Neural cell (in vitro differentiated cells): ENCODE measurements around the gene NCKAP5L.
"Not testable (repeated sequence)": the region's sequence is repeated elsewhere in the genome, so short reads cannot be mapped to it uniquely, and the experiment has no call there.

Source experiments
- CTCF ChIP-seq: fragments of 450-650 bp; IDR thresholded peaks from 2 replicates; pipeline ENCODE4 v1.5.1; 2014; ENCODE audit warnings: antibody characterized with exemption, mild to moderate bottlenecking, moderate library complexity; ENCODE audit not compliant: poor library complexity, severe bottlenecking
- EP300 ChIP-seq: fragments of 450-650 bp; conservative IDR thresholded peaks from 2 replicates; pipeline ENCODE4 v1.6.1; 2014; ENCODE audit warnings: antibody characterized with exemption, mild to moderate bottlenecking, moderate library complexity; ENCODE audit not compliant: poor library complexity, severe bottlenecking
- EZH2 ChIP-seq: fragments of 200-600, 300-800 bp; shearing (Covaris generic), sonication (generic); IDR thresholded peaks from 2 replicates; pipeline ENCODE4 v1.6.1; 2014; ENCODE audit warnings: antibody characterized with exemption, low read length, borderline replicate concordance, mild to moderate bottlenecking; ENCODE audit not compliant: insufficient read depth, poor library complexity, severe bottlenecking
- POLR2AphosphoS5 ChIP-seq: IDR thresholded peaks from 2 replicates; pipeline ENCODE4 v1.6.1; 2012
- RAD21 ChIP-seq: fragments of 450-650 bp; conservative IDR thresholded peaks from 2 replicates; pipeline ENCODE4 v1.6.1; 2014; ENCODE audit warnings: antibody characterized with exemption, mild to moderate bottlenecking, moderate library complexity
- SMC3 ChIP-seq: fragments of 450-650 bp; conservative IDR thresholded peaks from 2 replicates; pipeline ENCODE4 v1.6.1; 2014; ENCODE audit warnings: antibody characterized with exemption, mild to moderate bottlenecking, moderate library complexity; ENCODE audit not compliant: poor library complexity
- TAF1 ChIP-seq: IDR thresholded peaks from 2 replicates; pipeline ENCODE4 v1.6.1; 2012; ENCODE audit warnings: low read depth
- TF ChIP-seq, protein P1 (sequence below): IDR thresholded peaks from 2 replicates; pipeline ENCODE4 v1.6.1; 2012; ENCODE audit warnings: borderline replicate concordance

GRCh38 chr12:49773102-49773501 is 55.1 kb downstream of the NCKAP5L start:
- not testable (repeated sequence) for TF ChIP-seq CTCF, EZH2, TAF1, RAD21, SMC3, EP300, POLR2AphosphoS5
- TF ChIP-seq, protein P1, sequence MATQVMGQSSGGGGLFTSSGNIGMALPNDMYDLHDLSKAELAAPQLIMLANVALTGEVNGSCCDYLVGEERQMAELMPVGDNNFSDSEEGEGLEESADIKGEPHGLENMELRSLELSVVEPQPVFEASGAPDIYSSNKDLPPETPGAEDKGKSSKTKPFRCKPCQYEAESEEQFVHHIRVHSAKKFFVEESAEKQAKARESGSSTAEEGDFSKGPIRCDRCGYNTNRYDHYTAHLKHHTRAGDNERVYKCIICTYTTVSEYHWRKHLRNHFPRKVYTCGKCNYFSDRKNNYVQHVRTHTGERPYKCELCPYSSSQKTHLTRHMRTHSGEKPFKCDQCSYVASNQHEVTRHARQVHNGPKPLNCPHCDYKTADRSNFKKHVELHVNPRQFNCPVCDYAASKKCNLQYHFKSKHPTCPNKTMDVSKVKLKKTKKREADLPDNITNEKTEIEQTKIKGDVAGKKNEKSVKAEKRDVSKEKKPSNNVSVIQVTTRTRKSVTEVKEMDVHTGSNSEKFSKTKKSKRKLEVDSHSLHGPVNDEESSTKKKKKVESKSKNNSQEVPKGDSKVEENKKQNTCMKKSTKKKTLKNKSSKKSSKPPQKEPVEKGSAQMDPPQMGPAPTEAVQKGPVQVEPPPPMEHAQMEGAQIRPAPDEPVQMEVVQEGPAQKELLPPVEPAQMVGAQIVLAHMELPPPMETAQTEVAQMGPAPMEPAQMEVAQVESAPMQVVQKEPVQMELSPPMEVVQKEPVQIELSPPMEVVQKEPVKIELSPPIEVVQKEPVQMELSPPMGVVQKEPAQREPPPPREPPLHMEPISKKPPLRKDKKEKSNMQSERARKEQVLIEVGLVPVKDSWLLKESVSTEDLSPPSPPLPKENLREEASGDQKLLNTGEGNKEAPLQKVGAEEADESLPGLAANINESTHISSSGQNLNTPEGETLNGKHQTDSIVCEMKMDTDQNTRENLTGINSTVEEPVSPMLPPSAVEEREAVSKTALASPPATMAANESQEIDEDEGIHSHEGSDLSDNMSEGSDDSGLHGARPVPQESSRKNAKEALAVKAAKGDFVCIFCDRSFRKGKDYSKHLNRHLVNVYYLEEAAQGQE, result not testable (repeated sequence)
